Parathyroid adenoma (tissue), 2 donors: Measurements from ENCODE around the gene ABCA6.

ENCODE experiments used
- H2AFZ ChIP-seq: fragments of 300-600 bp; sonication (generic); one replicate; pipeline ENCODE4 v1.7.0; 2017; ENCODE audit warnings: antibody characterized with exemption, mild to moderate bottlenecking
- H3K27ac ChIP-seq: fragments of 300-600 bp; sonication (generic); one replicate; pipeline ENCODE4 v1.7.0; 2017
- H3K27me3 ChIP-seq: fragments of 300-600 bp; sonication (generic); one replicate; pipeline ENCODE4 v1.7.0; 2017; ENCODE audit warnings: low read length; ENCODE audit not compliant: control insufficient read depth, insufficient read depth
- H3K36me3 ChIP-seq: fragments of 300-600 bp; sonication (generic); one replicate; pipeline ENCODE4 v1.7.0; 2017; ENCODE audit warnings: low read length; ENCODE audit not compliant: control insufficient read depth, insufficient read depth
- H3K4me1 ChIP-seq: fragments of 300-600 bp; sonication (generic); one replicate; pipeline ENCODE4 v1.7.0; 2017; ENCODE audit warnings: control low read depth
- H3K4me2 ChIP-seq: fragments of 300-600 bp; sonication (generic); one replicate; pipeline ENCODE4 v1.7.0; 2017; ENCODE audit warnings: low read length
- H3K4me3 ChIP-seq: fragments of 300-600 bp; sonication (generic); one replicate; pipeline ENCODE4 v1.7.0; 2017; ENCODE audit warnings: low read depth, low read length
- H3K79me2 ChIP-seq: fragments of 300-600 bp; sonication (generic); one replicate; pipeline ENCODE4 v1.7.0; 2017; ENCODE audit warnings: control low read depth
- H3K9ac ChIP-seq: fragments of 300-600 bp; sonication (generic); one replicate; pipeline ENCODE4 v1.7.0; 2017; ENCODE audit warnings: mild to moderate bottlenecking
- H3K9me3 ChIP-seq: fragments of 300-600 bp; sonication (generic); one replicate; pipeline ENCODE4 v1.7.0; 2017; ENCODE audit warnings: low read length; ENCODE audit not compliant: control insufficient read depth
- TF ChIP-seq, protein P1 (sequence below): fragments of 300-600 bp; sonication (generic); IDR thresholded peaks from one replicate; pipeline ENCODE4 v1.7.0; 2017; ENCODE audit warnings: antibody characterized with exemption, mild to moderate bottlenecking
- donor health status: primary hyperparathyroidism.

The ABCA6 gene

DNA sequence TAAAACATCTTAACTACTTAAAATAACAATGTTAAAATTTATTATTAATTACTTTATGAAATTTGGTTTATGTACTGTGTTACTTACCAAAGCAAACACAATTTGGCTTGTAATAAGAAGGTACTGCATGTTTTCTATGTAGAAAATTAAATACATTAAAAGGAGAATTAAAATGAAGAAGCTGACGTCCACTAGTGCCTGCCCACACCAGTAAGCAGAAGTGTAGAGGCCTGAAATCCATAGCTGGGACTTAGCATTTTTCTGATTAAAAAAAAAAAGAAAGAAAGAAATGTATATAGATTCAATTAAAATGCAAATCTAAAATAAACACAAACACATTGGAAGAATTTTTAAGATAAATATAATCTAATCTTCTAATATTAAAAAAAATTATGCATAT lies 45.2 kb downstream of the ABCA6 start:
- no peaks in the 10 kb centered on the region for H3K4me1 ChIP-seq
- H3K4me2 ChIP-seq = no peak overlapping the region
- no peak overlapping the region for H3K4me3 ChIP-seq
- no peak overlapping the region for H2AFZ ChIP-seq
- no peak overlapping the region for H3K9ac ChIP-seq
- H3K27me3 ChIP-seq = no peaks in the 10 kb centered on the region
- no peaks in the 10 kb centered on the region for H3K79me2 ChIP-seq
- H3K36me3 ChIP-seq = no peaks in the 10 kb centered on the region
- H3K27ac ChIP-seq = no peak overlapping the region
- no peaks in the 10 kb centered on the region for H3K9me3 ChIP-seq
- TF ChIP-seq, protein P1, sequence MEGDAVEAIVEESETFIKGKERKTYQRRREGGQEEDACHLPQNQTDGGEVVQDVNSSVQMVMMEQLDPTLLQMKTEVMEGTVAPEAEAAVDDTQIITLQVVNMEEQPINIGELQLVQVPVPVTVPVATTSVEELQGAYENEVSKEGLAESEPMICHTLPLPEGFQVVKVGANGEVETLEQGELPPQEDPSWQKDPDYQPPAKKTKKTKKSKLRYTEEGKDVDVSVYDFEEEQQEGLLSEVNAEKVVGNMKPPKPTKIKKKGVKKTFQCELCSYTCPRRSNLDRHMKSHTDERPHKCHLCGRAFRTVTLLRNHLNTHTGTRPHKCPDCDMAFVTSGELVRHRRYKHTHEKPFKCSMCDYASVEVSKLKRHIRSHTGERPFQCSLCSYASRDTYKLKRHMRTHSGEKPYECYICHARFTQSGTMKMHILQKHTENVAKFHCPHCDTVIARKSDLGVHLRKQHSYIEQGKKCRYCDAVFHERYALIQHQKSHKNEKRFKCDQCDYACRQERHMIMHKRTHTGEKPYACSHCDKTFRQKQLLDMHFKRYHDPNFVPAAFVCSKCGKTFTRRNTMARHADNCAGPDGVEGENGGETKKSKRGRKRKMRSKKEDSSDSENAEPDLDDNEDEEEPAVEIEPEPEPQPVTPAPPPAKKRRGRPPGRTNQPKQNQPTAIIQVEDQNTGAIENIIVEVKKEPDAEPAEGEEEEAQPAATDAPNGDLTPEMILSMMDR = no peak

- TF ChIP-seq, protein P1 = no peak
- no peaks in the 10 kb centered on the region for H3K9me3 ChIP-seq
- no peak overlapping the region for H3K9ac ChIP-seq
- no peak overlapping the region for H2AFZ ChIP-seq
- H3K27ac ChIP-seq = no peak overlapping the region
- no peaks in the 10 kb centered on the region for H3K36me3 ChIP-seq
- H3K4me1 ChIP-seq = no peaks in the 10 kb centered on the region
- no peak overlapping the region for H3K4me3 ChIP-seq
- no peak overlapping the region for H3K4me2 ChIP-seq
- H3K79me2 ChIP-seq = no peaks in the 10 kb centered on the region
- no peaks in the 10 kb centered on the region for H3K27me3 ChIP-seq
Measured at GRCh38 chr17:69093995-69094394, 47.7 kb downstream of the ABCA6 start.

GRCh38 chr17:69093279-69093789 lies 48.4 kb downstream of the ABCA6 start:
- Histone ChIP-seq H3K4me2 (no peak overlapping the region), H3K9ac (no peak overlapping the region), H3K27ac (no peak overlapping the region)

DNA sequence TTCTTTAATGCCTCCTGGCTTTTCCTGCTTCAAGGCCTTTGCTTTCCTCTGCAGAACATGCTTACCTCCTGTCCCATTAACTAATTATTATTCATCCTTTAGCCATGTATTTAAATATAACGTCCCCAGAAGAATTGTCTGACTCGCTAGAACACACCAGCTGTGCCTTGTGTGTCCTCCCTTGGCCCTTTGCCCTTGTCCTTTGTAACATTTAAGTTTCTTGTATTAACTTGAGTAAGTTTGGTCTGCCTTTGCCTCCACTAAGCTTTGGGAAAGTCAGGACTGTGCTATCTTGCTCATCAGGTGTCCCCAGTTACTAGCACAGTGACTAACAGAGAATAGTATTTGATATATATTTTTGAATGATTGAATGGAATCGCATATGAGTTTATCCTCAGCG lies 51.3 kb downstream of the ABCA6 start:
- Histone ChIP-seq H3K9me3 (no peaks in the 10 kb centered on the region), H3K4me2 (no peak overlapping the region), H3K9ac (no peak overlapping the region), H3K36me3 (no peaks in the 10 kb centered on the region), H3K79me2 (no peaks in the 10 kb centered on the region), H3K4me1 (no peaks in the 10 kb centered on the region), H3K4me3 (no peak overlapping the region), H3K27ac (no peak overlapping the region), H2AFZ (no peak overlapping the region), H3K27me3 (no peaks in the 10 kb centered on the region)
- TF ChIP-seq, protein P1 = no peak

More at GRCh38 chr17:69093279-69093789, 48.4 kb downstream of the ABCA6 start:
- no peaks in the 10 kb centered on the region for H3K9me3 ChIP-seq
- TF ChIP-seq, protein P1 = no peak
- no peak overlapping the region for H2AFZ ChIP-seq
- no peaks in the 10 kb centered on the region for H3K36me3 ChIP-seq
- no peaks in the 10 kb centered on the region for H3K27me3 ChIP-seq
- no peaks in the 10 kb centered on the region for H3K4me1 ChIP-seq
- H3K79me2 ChIP-seq = no peaks in the 10 kb centered on the region
- no peak overlapping the region for H3K4me3 ChIP-seq

- no peak overlapping the region for H3K27ac ChIP-seq
- no peak overlapping the region for H3K9ac ChIP-seq
- H3K79me2 ChIP-seq = no peaks in the 10 kb centered on the region
- no peaks in the 10 kb centered on the region for H3K27me3 ChIP-seq
- H3K4me2 ChIP-seq = no peak overlapping the region
- H2AFZ ChIP-seq = no peak overlapping the region
- no peaks in the 10 kb centered on the region for H3K4me1 ChIP-seq
- TF ChIP-seq, protein P1 = no peak
- no peak overlapping the region for H3K4me3 ChIP-seq
- H3K36me3 ChIP-seq = no peaks in the 10 kb centered on the region
- no peaks in the 10 kb centered on the region for H3K9me3 ChIP-seq
Measured at GRCh38 chr17:69088643-69089200, 53.0 kb downstream of the ABCA6 start.
